HFFc6 (cell line): ENCODE results near the gene RIIAD1. TPM values are rescaled to one million over a fixed set of nuclear protein-coding genes. Genes with fewer than 3 reads are reported as not detected.
A peak's percentile ranks its signal among the peaks of the same experiment; 100 is the strongest.
"Not testable (repeated sequence)": the region's sequence is repeated elsewhere in the genome, so short reads cannot be mapped to it uniquely, and the experiment has no call there.

Experiments
- DNase-seq: peaks from one replicate; pipeline ENCODE4 v3.0.0-alpha.2; 2018
- H3K27ac Mint-ChIP-seq: 2 replicates; pipeline ENCODE4 v1.8.0; 2020; ENCODE audit warnings: mild to moderate bottlenecking, mixed read lengths
- H3K27me3 Mint-ChIP-seq: 2 replicates; pipeline ENCODE4 v1.8.0; 2021; ENCODE audit warnings: mild to moderate bottlenecking, moderate library complexity, mixed read lengths; ENCODE audit not compliant: insufficient read depth
- H3K36me3 Mint-ChIP-seq: 2 replicates; pipeline ENCODE4 v1.8.0; 2021; ENCODE audit warnings: low read depth, mixed read lengths
- H3K4me1 Mint-ChIP-seq: 2 replicates; pipeline ENCODE4 v1.8.0; 2020; ENCODE audit warnings: low read depth, mixed read lengths
- H3K4me3 Mint-ChIP-seq: 2 replicates; pipeline ENCODE4 v1.8.0; 2020; ENCODE audit warnings: mild to moderate bottlenecking, moderate library complexity, mixed read lengths
- H3K9me3 Mint-ChIP-seq: 2 replicates; pipeline ENCODE4 v1.8.0; 2020; ENCODE audit warnings: mild to moderate bottlenecking, mixed read lengths
- long read RNA-seq: library from polyadenylated mRNA; unstranded; transcript quantifications from one replicate; pipeline ENCODE4 v2.0.0, GENCODE V29; 2019
- total RNA-seq, 6 experiments: library from RNA; stranded (reverse); fragmentation: NEBNext Ultra II Directional; extraction: Animal tissue kit (Norgen Biotek cat#: 25700); gene quantifications; 2 replicates in 1 of 6; 3 replicates in 5 of 6; pipeline ENCODE4 v1.2.3, GENCODE V29; 2021
- TF ChIP-seq, protein P1 (sequence below): fragments of 200-600 bp; sonication (generic); IDR thresholded peaks from 2 replicates; pipeline ENCODE4 v1.5.0; 2021; ENCODE audit warnings: antibody characterized with exemption, mild to moderate bottlenecking

Gene RIIAD1, protein sequence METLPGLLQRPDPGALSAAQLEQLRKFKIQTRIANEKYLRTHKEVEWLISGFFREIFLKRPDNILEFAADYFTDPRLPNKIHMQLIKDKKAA
- not detected for total RNA-seq
- long read RNA-seq: 0 reads

DNA sequence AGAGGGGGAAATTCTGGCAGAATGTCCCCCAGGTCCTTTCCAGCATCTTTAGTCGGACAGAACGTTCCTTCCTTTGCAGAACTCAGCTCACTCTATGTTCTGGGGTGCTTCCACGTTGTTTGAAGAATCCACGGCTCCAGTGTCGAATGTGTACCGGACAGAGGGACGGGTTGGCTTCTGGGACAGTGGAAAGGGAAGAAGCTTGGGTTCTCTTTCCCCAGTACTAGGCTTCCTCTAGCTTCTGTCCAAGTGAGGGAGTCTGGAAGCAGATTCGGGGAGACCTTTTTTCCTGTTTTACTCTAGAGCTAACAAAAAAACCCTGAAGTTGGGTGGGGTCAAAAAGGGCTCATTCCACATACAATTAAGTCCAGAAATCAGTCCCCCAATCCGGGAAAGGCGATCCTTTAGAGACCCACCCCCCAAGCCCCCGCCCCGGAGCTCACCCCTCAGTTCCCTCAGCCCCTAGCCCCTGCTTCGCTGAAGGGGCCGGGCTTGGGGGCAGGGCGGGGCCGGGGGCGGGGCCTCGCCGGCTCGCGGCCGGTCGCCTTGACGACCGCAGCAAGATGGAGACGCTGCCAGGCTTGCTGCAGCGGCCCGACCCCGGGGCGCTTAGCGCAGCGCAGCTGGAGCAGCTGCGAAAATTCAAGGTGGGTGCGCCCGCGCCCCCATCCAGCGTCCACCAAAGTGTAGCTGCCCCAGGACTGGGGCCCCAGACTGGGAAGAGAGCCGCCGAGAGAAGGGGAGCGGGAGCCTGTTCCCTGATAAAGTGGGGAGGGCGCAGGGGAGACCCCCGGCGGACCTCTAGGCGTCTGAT, at the start of gene RIIAD1:
Gene RIIAD1, plus strand, starts transcription at position 549 of the 814 bp plus-strand sequence. Its CDS starts 15 bp downstream, at position 564.
- Mint-ChIP-seq H3K36me3 (no peaks in the 10 kb centered on the region), H3K9me3 (no peaks in the 10 kb centered on the region), H3K27ac (peak within 1 kb of the TSS; percentile 42; the same call in 1 of the 2 replicates), H3K4me1 (peaks cover 26% of the 10 kb centered on the region), H3K27me3 (peaks cover 73% of the 10 kb centered on the region), H3K4me3 (peak within 1 kb of the TSS; percentile 84)
- TF ChIP-seq, protein P1, sequence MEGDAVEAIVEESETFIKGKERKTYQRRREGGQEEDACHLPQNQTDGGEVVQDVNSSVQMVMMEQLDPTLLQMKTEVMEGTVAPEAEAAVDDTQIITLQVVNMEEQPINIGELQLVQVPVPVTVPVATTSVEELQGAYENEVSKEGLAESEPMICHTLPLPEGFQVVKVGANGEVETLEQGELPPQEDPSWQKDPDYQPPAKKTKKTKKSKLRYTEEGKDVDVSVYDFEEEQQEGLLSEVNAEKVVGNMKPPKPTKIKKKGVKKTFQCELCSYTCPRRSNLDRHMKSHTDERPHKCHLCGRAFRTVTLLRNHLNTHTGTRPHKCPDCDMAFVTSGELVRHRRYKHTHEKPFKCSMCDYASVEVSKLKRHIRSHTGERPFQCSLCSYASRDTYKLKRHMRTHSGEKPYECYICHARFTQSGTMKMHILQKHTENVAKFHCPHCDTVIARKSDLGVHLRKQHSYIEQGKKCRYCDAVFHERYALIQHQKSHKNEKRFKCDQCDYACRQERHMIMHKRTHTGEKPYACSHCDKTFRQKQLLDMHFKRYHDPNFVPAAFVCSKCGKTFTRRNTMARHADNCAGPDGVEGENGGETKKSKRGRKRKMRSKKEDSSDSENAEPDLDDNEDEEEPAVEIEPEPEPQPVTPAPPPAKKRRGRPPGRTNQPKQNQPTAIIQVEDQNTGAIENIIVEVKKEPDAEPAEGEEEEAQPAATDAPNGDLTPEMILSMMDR: no peak
- DNase-seq: no peak

DNA sequence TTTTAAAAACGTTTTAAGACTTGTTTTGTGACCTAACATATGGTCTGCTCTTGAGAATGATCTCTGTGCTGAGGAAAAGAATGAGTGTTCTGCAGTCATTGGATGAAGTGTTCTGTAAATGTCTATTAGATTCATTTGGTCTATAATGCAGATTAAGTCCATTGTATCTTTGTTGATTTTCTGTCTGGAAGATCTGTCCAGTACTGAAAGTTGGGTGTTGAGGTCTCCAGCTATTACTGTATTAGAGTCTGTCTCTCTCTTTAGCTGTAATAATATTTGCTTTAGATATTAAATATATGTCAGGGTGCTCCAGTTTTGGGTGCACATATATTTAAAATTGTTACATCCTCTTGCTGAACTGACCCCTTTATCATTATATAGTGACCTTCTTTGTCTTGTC, 47.9 kb upstream of the RIIAD1 start:
- Mint-ChIP-seq H3K36me3 (peaks cover 33% of the 10 kb centered on the region), H3K27ac (no peak overlapping the region), H3K4me1 (no peaks in the 10 kb centered on the region), H3K27me3 (no peaks in the 10 kb centered on the region), H3K9me3 (no peaks in the 10 kb centered on the region; the same call in 1 of the 2 replicates), H3K4me3 (no peak overlapping the region)
- no peak for DNase-seq
- TF ChIP-seq, protein P1: no peak

GRCh38 chr1:151680391-151680790, 40.9 kb upstream of the RIIAD1 start:
- H3K27me3 Mint-ChIP-seq: no peaks in the 10 kb centered on the region
- 0 out of 2 replicates have a peak, but pooled peaks cover 8% of the 10 kb centered on the region for H3K36me3 Mint-ChIP-seq
- H3K4me1 Mint-ChIP-seq: peaks cover 34% of the 10 kb centered on the region
- H3K9me3 Mint-ChIP-seq: no peaks in the 10 kb centered on the region
- TF ChIP-seq, protein P1: no peak
- DNase-seq: peak; percentile 26
- H3K4me3 Mint-ChIP-seq: peak overlapping the region; percentile 77
- H3K27ac Mint-ChIP-seq: peak overlapping the region; percentile 90

DNA sequence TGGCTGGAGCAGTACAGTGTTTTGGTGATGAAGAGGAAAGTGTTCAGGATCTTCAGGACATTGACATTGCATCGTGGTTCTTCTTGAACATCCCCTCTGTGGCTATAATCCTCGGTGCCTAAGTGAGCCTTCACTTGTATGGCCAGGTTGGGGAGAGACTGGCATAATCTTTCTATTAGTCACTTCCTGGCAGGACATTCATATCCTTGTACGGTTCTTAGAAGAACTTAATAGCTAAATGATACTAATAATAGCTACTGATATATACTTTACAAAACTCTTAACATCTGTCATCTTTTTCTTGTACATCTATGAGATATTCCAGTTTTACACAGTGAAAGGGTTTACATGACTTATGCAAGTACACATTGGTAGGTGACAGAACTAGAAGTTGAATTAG, 40.5 kb upstream of the RIIAD1 start:
- TF ChIP-seq, protein P1: no peak
- Mint-ChIP-seq H3K4me1 (peaks cover 34% of the 10 kb centered on the region), H3K4me3 (peak overlapping the region; percentile 77), H3K36me3 (0 out of 2 replicates have a peak, but pooled peaks cover 8% of the 10 kb centered on the region), H3K27me3 (no peaks in the 10 kb centered on the region), H3K9me3 (no peaks in the 10 kb centered on the region), H3K27ac (peak overlapping the region; percentile 90)
- peak; percentile 85 for DNase-seq

DNA sequence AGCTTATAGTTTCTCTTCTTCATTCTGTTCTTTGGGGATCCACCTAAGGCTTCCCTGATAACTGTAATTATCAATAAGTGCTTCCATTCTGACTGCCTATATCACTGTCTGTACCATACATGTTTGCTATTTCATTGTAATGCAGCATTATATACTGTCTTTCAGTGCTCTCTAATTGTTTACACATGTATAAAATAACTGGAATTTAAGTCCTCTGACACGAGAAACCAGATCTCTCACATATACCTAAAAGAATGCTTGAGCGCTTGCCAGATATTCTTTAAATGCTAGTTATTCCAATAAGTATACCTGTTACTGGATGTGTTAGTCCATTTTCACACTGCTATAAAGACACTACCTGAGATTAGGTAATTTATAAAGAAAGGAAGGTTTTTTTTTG, 39.4 kb upstream of the RIIAD1 start:
- H3K9me3 Mint-ChIP-seq: no peaks in the 10 kb centered on the region
- peak overlapping the region; percentile 90 for H3K27ac Mint-ChIP-seq
- no peak for DNase-seq
- no peaks in the 10 kb centered on the region; the same call in 1 of the 2 replicates for H3K27me3 Mint-ChIP-seq
- TF ChIP-seq, protein P1: no peak
- peaks cover 34% of the 10 kb centered on the region for H3K4me1 Mint-ChIP-seq
- H3K4me3 Mint-ChIP-seq: peak overlapping the region; percentile 75
- H3K36me3 Mint-ChIP-seq: 0 out of 2 replicates have a peak, but pooled peaks cover 8% of the 10 kb centered on the region

GRCh38 chr1:151682901-151683300, 38.4 kb upstream of the RIIAD1 start:
- not testable (repeated sequence) for H3K27ac Mint-ChIP-seq

More at GRCh38 chr1:151682901-151683300, 38.4 kb upstream of the RIIAD1 start:
- H3K27me3 Mint-ChIP-seq, DNase-seq, H3K36me3 Mint-ChIP-seq, H3K4me3 Mint-ChIP-seq, H3K9me3 Mint-ChIP-seq: not testable (repeated sequence)
- peaks cover 34% of the 10 kb centered on the region for H3K4me1 Mint-ChIP-seq
